ENCODE data around the gene TLR1. TPM values are rescaled to one million over a fixed set of nuclear protein-coding genes. Genes with fewer than 3 reads are reported as not detected.
"Not testable (repeated sequence)": the region's sequence is repeated elsewhere in the genome, so short reads cannot be mapped to it uniquely, and the experiment has no call there.

The TLR1 gene
- total RNA-seq, 1 donor from 2014 or later, result 27.9 TPM

DNA sequence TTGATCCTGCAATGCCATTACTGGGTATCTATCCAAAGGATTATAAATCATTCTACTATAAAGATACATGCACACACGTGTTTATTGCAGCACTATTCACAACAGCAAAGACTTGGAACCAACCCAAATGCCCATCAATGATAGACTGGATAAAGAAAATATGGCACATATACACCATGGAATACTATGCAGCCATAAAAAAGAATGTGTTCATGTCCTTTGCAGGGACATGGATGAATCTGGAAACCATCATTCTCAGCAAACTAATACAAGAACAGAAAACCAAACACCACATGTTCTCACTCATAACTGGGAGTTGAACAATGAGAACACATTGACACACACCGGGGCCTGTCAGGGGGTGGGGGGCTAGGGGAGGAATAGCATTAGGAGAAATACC lies 26.7 kb downstream of the TLR1 start:
- not testable (repeated sequence) for DNase-seq (ENCODE audit: low spot score)

DNA sequence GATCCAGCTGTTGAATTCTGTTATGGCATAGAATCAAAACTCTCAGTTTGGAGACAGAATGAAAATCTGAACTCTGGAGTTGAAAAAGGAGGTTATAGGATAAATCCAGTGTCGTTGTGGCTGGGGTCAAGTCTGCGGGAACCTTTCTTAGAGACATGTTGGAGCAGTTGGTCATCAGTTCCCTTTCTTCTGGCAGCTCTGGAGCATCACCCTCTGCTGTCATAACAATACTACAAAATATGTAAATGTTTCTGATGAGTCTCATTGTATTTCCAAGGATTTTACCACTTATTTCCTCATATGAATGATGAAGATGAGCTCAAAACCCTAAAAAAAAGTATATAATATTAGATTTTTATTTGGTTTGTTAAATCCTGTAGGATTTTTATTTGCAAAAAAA lies 29.3 kb downstream of the TLR1 start:
- DNase-seq (ENCODE audit: low spot score), result no peak

DNA sequence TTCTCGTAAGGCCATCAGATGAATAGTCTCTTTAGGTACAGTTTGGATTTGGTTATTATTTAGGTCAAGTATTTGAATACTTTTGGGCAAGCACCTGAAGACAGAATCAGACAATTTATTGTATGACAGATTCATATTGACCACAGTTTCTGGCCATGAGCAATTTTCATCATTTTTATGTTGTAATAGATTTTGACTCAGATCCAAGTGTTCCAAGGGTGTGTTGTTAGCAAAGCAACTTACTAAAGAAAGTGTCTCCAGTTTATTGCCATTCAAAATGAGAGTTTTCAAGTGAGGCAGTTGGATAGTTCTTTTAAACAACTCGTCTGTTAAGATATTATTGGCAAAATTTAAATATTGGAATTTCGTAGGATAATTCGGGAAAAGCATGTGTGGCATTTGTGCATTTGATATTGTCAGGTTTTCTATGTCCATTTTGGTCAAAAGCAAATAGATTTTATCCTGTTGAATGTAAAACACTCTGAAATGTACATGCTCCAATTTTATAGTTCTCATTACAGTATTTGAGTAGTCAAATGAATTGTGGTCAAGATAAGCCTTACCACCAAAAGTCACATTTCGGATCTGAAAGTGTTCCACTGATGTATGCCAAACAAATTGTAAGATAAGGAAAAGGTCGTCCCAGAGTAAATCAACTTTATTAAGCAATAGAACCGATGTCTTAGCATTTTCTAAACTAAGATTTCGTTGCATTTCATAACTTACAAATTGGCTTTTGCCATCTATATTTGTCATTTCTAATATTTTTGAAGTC lies 30.2 kb downstream of the TLR1 start:
- no peak for DNase-seq (ENCODE audit: low spot score)

DNA sequence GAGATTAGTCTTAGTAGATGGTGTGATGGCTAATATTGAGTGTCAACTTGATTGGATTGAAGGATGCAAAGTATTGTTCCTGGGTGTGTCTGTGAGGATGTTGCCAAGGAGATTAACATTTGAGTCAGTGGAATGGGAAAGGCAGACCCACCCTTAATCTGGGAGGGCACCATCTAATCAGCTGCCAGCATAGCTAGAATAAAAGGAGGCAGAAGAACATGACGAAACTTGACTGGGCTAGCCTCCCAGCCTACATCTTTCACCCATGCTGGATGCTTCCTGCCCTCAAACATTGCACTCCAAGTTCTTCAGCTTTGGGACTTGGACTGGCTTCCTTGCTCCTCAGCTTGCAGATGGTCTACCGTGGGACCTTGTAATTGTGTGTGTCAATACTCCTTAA lies 34.3 kb downstream of the TLR1 start:
- not testable (repeated sequence) for DNase-seq (ENCODE audit: low spot score)

DNA sequence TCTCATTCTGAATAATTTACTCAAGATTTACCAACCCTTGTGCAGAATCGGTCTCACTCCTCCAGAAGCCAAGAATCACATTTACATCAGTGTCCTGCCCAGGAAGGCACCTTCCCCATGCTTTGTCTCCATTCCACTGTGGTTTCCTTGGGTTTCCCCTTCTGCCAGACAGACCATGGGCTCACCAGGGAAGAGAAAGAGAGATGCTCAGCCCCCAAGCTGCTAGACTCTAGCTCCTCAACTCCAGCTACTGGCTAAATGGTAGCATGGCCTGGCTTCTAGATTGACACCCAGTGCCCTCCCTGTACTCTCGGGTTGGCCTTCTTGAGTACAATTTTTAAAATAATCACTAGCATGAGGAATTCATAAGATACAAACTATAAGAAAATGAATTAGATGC lies 34.7 kb downstream of the TLR1 start:
- no peak for DNase-seq (ENCODE audit: low spot score)

DNA sequence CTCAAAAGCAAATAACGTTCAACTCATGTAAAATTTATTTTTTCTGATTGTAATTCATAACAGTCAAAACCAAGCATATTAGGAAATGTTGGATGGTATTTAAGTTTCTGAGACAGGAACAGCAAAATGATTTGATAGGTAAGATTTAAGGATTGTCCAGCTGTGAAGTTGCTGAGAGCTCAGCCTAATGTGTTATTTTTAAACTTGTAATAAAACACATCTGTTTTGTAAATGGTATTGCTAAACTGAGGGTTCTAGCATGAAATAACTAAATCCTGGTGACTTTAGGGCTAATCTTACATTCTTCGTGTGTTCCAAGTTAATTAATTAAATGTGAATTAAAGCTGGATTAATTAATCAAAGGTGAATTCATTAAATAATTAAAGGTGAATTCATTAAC lies 35.1 kb downstream of the TLR1 start:
- no peak for DNase-seq (ENCODE audit: low spot score)

DNA sequence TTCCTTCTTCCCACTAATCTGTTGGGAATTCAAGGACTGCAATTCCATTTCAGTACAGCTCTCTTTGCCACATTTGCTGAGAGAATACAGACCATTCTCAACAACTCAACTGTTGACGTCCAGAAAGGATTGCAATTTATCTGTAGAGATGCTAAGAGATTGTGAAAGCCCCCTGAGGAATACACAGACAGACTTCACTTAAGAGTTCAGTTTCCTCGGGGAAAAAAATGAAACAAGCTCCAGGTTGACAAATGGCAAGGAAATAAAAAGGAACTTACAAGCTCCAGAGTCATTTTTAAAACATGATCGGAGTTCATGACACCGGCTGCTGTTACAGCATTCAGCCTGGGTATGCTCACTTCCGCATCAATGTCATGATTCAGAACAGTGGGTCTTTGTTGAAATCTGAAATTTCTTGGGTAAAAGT lies 35.6 kb downstream of the TLR1 start:
- peak; percentile 35 for DNase-seq (ENCODE audit: low spot score)

DNA sequence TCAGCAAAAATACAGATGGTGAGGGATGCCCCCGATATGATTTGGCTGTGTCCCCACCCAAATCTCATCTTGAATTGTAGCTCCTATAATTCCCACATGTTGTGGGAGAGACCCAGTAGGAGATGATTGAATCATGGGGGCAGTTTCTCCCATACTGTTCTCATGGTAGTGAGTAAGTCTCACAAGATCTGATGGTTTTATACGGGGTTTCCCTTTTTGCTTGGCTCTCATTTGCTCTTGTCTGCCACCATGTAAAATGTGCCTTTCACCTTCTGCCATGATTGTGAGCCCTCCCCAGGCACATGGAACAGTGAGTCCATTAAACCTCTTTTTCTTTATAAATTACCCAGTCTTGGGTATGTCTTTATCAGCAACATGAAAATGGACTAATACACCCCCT lies 37.7 kb downstream of the TLR1 start:
- DNase-seq (ENCODE audit: low spot score), result not testable (repeated sequence)

DNA sequence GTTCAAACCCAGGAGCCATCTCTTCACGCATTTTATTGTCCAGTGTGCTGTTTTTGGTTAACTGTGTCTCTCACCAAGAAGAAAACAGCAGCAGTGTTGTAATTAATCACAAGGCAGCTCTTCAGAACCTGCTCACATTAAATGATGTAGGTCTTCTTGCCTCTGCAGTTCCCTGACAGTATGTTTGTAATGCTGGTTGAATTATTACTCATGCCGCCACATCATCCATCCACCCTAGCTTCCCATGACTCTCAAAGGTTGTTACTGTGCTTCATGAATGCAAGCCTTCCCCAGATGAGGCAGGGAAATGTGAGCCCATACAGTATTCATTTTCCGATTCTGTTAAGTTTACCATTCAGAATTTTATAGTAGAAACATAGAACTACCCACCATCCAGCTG lies 39.2 kb downstream of the TLR1 start:
- no peak for DNase-seq (ENCODE audit: low spot score)

DNA sequence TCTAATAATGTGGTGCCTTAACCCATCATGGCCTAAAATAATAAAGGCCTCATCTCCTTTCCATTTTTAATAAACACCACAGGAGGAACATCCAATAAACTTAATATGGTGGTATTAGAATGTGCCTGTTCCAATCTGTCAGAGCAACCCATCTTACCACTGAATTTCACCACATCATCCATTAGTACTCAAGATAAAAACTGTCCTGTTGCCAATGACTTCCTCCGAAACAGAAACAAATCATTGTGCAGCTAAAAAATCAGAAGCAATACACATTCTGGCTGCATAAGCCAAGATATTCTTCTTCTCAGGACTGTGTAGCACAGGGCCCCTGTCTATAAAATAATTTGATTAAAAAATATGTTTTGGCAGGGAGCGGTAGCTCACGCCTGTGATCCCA lies 40.3 kb downstream of the TLR1 start:
- no peak for DNase-seq (ENCODE audit: low spot score)

DNA sequence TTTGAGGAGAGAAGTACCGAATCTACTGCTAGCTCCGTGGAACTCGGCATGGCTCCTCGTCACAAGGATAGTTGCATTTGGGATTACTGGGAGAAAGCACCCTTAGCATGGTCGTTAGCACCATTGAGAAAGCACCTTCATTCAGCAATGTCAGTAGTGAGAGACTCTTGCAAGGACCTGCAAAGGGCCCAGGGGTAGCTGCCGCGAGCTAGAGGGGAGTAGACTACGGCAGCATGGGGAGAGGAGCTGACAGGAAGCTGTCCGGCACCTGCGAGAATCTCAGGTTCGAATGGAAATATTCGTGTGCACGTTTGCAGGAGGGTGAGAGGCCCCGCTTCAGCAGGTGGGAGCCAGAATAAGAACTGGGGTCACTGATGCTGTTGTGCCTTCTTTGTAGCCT lies 42.0 kb downstream of the TLR1 start:
- DNase-seq (ENCODE audit: low spot score), result no peak

DNA sequence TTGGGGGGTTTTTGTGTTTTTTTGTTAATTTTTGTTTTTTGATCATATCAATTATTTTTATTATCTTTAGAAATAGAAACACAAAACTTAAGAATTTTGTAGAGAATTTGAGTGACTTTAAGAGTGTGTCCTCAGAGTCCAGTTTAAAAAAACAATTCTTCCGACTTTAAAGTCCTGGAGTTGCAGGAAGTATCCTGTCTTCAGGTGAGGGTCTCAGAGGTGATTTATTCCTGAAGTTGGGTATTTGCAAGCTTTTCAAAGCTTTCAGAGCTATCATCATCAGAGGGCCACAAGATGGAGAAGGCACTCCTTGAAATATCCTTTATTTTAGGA lies 44.8 kb downstream of the TLR1 start:
- DNase-seq (ENCODE audit: low spot score), result no peak

DNA sequence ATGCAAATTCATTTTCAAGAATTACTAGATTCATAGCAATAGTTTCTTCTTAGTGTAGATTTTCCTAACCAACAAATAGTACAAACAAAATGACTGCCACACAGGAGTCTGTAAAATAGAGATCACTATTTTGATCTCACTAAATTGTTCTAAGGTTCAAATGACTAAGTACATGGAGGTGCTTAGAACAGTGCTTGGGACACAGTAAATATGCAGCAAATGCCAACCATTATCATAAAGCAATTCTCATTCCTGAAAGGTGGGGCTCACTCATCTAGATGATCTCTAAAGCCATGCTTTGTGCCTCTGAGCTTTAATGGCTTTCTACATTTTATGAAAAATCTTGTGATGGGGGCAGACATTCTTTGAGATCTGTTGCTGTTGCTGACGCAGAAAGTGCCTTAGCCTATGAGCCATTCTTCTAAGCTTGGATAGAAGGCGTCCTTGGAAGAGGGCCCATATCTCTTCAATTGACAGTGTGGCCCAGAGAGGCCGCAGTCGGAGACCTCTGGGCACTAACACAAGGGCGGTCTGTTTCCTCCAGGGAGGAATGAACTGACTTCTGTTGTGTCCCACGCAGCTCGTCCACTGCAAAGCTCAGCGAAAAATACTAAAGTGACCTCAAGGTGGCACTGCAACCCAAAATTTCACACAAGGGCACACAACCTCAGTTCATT lies 45.3 kb downstream of the TLR1 start:
- DNase-seq (ENCODE audit: low spot score), result peak; percentile 88

DNA sequence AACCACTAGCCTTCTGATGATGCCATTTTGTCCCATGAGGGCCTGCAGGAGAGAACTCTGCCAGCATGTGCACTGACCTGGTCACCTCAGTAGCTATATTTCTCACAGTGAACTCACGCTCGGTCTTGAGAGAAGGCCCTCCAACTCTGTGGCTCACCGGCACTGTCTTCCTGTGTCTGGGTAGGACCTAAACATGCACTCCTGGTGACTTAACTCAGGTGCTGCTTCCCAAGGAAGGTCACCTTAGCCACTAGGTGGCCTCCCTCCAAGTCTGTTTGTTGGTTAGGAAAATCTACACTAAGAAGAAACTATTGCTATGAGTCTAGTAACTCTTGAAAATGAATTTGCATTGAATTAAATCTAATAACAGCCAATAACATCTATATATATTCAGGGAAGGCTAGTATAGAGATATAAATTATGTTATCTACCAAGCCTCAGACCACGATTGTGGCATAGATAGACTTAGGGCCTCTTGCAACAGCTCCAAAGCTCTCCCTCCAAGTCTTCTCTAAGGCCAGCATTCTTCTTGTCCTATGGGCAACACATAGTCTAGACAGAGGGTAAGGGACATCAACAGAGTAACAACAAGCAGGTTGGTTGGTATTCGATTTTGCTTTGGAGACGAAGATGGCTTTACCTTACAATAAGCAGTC lies 46.5 kb downstream of the TLR1 start:
- DNase-seq (ENCODE audit: low spot score), result no peak

DNA sequence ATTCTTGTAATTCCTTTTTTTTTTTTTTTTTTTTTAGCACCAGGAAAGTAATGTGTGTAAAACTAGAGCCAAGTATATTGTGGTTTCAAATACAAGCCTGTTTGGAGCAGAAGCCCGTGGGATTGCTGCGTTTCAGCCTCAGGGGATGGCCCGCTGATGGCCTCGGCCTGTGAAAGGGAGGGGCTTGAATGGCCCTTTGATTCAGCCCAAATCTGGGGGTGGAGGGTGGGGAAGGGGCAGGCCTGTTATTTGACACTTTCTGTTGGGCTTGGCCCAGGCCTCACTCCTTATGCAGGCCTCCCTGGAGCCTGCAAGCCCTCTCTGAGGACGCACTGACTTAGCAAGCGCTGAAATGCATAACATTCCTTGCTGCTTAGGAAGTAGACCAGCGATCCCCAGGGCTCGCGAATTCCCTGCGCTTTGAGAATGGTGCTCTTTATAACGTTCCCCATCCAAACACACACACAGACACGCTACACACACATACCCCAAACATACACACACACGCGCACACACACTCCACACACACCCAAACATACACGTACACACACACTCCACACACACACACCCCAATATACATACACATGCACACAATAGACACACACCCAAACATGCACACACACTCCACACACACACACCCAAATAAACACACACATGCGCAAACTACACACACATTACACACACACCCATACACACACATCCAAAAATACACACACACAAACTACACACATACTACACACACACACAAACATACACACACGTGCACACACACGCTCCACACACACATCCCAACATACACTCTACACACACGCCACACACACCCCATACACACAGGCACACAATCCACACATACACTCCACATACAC lies 51.4 kb downstream of the TLR1 start:
- peak; percentile 98 for DNase-seq (ENCODE audit: low spot score)

DNA sequence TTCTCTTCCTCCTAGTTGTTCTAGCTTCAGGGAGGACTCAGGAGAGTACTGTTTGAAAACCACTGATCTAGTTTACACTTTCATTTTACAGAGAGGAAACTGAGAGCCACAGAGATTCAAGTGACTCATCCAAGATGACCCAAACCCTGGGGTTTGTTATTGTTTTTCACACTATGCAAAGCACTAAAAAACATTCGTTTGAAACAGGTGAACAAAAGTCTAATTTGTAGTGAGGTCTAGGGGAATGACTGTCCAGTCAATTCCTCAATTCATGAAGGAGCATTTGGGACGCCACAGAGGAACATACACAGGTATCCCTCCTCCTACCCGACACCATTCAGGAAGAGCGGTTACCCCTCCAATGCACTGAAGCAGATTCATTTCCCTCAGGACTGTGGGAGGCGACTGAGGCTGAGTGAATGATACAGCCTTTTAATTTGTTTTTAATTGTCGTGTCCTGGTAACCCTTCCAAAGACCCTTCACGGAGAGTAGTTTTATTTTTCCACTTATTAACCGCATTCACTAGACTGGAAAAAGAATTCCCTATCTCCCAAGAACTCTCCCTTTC lies 52.1 kb downstream of the TLR1 start:
- no peak for DNase-seq (ENCODE audit: low spot score)

DNA sequence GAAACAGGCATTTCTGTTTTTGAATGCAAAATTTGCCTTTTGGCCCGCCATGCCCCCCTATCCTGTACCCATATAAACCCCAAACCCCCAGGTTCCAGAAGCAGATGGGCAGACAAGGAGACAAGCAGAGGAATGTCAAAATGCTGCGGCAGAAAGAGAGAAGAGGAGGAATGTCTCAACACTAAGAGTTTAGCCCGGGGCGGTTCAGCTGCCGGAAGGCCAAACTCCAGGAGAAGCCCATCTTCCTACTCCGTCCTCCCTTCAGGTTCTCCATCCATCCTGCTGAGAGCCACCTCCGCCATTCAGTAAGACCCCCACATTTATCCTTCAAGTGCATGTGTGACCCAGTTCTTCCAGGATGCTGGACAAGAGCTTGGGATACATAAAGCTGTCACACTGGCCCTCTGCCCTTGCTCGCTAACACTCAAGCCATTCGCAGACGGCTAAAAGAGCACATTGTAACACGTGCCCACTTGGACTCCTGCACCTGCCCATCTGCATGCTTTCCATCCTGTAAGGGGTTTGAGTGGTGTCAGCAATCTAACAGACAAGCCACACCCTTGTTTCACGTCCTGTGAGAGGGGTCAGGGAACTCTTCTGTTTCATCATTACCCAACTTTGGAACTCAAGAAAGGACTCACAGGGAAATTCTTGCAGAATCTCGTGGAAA lies 53.1 kb downstream of the TLR1 start:
- no peak for DNase-seq (ENCODE audit: low spot score)

DNA sequence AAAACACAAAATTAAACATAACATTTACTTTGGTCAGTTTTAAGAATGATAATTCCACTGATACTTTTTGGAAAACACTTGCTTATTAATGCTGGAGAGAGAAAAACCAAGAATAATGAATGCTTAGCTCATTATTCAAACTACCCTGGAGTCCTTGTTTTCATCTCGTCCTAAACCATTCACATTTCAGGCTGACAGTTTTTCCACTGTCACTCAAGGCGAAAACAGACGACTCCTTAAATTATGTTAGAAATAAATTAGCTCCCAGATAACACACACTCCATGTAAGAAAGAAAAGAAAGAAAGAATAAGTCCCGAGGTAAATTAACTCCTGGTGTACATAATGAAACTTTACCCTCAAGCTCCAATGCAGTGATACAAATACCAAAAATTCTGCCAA lies 55.3 kb downstream of the TLR1 start:
- DNase-seq (ENCODE audit: low spot score), result no peak

DNA sequence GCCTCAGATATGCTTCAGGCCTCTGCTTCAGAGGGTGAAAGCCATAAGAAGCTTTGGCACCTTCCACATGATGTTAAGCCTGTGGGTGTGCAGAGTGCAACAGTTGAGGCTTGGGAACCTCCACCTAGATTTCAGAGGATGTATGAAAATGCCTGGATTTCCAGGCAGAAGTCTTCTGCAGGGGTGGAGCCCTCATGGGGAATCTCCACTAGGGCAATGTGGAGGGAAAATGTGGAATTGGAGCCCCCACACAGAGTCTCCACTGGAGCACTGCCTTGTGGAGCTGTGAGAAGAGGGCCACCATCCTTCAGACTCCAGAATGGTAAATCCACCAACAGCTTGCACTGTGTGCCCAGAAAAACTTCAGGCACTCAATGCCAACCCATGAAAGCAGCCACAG lies 57.0 kb downstream of the TLR1 start:
- DNase-seq (ENCODE audit: low spot score), result no peak
